GM23338 (cell line): ENCODE measurements around the gene HES4. TPM values are rescaled to one million over a fixed set of nuclear protein-coding genes. Genes with fewer than 3 reads are reported as not detected.

Source experiments
- ATAC-seq: fragments of 200-7000 bp; cut with Tn5 transposase; 3 replicates; pipeline ENCODE4 v1.9.1; 2020
- DNase-seq: peaks from one replicate; pipeline ENCODE4 v3.0.0-alpha.2; 2015; ENCODE audit warnings: low spot score
- H2AFZ ChIP-seq: fragments of 200-600 bp; sonication (generic); 2 replicates; pipeline ENCODE4 v1.8.0; 2016; ENCODE audit warnings: antibody characterized with exemption, mild to moderate bottlenecking, moderate library complexity
- H3F3A ChIP-seq: fragments of 200-600 bp; sonication (generic); replicated peaks from 2 replicates; pipeline ENCODE4 v1.8.0; 2017; ENCODE audit warnings: antibody characterized with exemption, mixed run types, low read depth
- H3K27ac ChIP-seq: fragments of 200-600 bp; sonication (generic); 2 replicates; pipeline ENCODE4 v1.6.1; 2016; ENCODE audit warnings: low read depth
- H3K27me3 ChIP-seq: fragments of 200-600 bp; sonication (generic); 2 replicates; pipeline ENCODE4 v1.8.0; 2016; ENCODE audit warnings: mild to moderate bottlenecking, mixed run types, moderate library complexity; ENCODE audit not compliant: insufficient read depth
- H3K36me3 ChIP-seq: fragments of 200-600 bp; sonication (generic); 2 replicates; pipeline ENCODE4 v1.8.0; 2016; ENCODE audit warnings: mild to moderate bottlenecking; ENCODE audit not compliant: insufficient read depth
- H3K4me1 ChIP-seq: fragments of 200-600 bp; sonication (generic); 2 replicates; pipeline ENCODE4 v1.8.0; 2016; ENCODE audit warnings: mild to moderate bottlenecking, moderate library complexity; ENCODE audit not compliant: insufficient read depth
- H3K4me2 ChIP-seq: fragments of 200-600 bp; sonication (generic); 2 replicates; pipeline ENCODE4 v1.7.1; 2017; ENCODE audit warnings: mixed run types
- H3K4me3 ChIP-seq: fragments of 200-600 bp; sonication (generic); 2 replicates; pipeline ENCODE4 v1.6.1; 2016; ENCODE audit warnings: mixed run types
- H3K79me2 ChIP-seq: fragments of 200-600 bp; sonication (generic); replicated peaks from 2 replicates; pipeline ENCODE4 v1.8.0; 2017; ENCODE audit warnings: mild to moderate bottlenecking; ENCODE audit not compliant: insufficient read depth
- H3K9me2 ChIP-seq: fragments of 200-600 bp; sonication (generic); 2 replicates; pipeline ENCODE4 v1.8.0; 2017; ENCODE audit not compliant: insufficient read depth
- H4K20me1 ChIP-seq: fragments of 200-600 bp; sonication (generic); replicated peaks from 2 replicates; pipeline ENCODE4 v1.8.0; 2017; ENCODE audit warnings: mild to moderate bottlenecking; ENCODE audit not compliant: insufficient read depth
- H3K27ac Mint-ChIP-seq: 2 replicates; pipeline ENCODE4 v1.8.0; 2020; ENCODE audit warnings: inconsistent platforms, mild to moderate bottlenecking, moderate library complexity, mixed read lengths
- H3K27me3 Mint-ChIP-seq: 3 replicates; pipeline ENCODE4 v1.8.0; 2022; ENCODE audit warnings: low read depth, mild to moderate bottlenecking, moderate library complexity, mixed read lengths, inconsistent platforms; ENCODE audit not compliant: insufficient read depth, poor library complexity
- H3K36me3 Mint-ChIP-seq: 3 replicates; pipeline ENCODE4 v1.8.0; 2021; ENCODE audit warnings: low read depth, mild to moderate bottlenecking, inconsistent platforms, moderate library complexity, mixed read lengths
- H3K4me1 Mint-ChIP-seq: 3 replicates; pipeline ENCODE4 v1.8.0; 2020; ENCODE audit warnings: mild to moderate bottlenecking, inconsistent platforms, mixed read lengths
- H3K4me3 Mint-ChIP-seq: 3 replicates; pipeline ENCODE4 v1.8.0; 2021; ENCODE audit warnings: moderate library complexity, mild to moderate bottlenecking, inconsistent platforms, mixed read lengths
- H3K9me3 Mint-ChIP-seq: 3 replicates; pipeline ENCODE4 v1.8.0; 2020; ENCODE audit warnings: moderate library complexity, mild to moderate bottlenecking, inconsistent platforms, mixed read lengths
- CREB1 ChIP-seq: fragments of 250-450 bp; sonication (Bioruptor Pico); IDR thresholded peaks from 2 replicates; pipeline ENCODE4 v1.5.0; 2020; ENCODE audit warnings: low read depth, mild to moderate bottlenecking, moderate library complexity
- EZH2 ChIP-seq: fragments of 200-600 bp; sonication (generic); IDR thresholded peaks from one replicate; pipeline ENCODE4 v1.8.0; 2017; ENCODE audit warnings: antibody characterized with exemption, mild to moderate bottlenecking, low read depth; ENCODE audit not compliant: unreplicated experiment
- EZH2phosphoT487 ChIP-seq: fragments of 200-600 bp; sonication (generic); IDR thresholded peaks from one replicate; pipeline ENCODE4 v1.8.1; 2018; ENCODE audit warnings: antibody characterized with exemption; ENCODE audit not compliant: unreplicated experiment
- JUNB ChIP-seq: IDR thresholded peaks from one replicate; pipeline ENCODE4 v1.6.1; 2016; ENCODE audit warnings: antibody characterized with exemption; ENCODE audit not compliant: unreplicated experiment
- NANOG ChIP-seq: IDR thresholded peaks from 2 replicates; pipeline ENCODE4 v1.6.1; 2016; ENCODE audit warnings: antibody characterized with exemption, borderline replicate concordance
- POLR2AphosphoS5 ChIP-seq: IDR thresholded peaks from 2 replicates; pipeline ENCODE4 v1.6.1; 2016; ENCODE audit warnings: antibody characterized with exemption, low read depth
- STAT1 ChIP-seq: IDR thresholded peaks from one replicate; pipeline ENCODE4 v1.6.1; 2016; ENCODE audit warnings: antibody characterized with exemption; ENCODE audit not compliant: unreplicated experiment
- ZNF114 ChIP-seq: fragments of 250-450 bp; sonication (Bioruptor Pico); IDR thresholded peaks from 2 replicates; pipeline ENCODE4 v1.5.0; 2020; ENCODE audit warnings: mild to moderate bottlenecking, moderate library complexity
- ZNF331 ChIP-seq: fragments of 250-450 bp; sonication (Bioruptor Pico); IDR thresholded peaks from 2 replicates; pipeline ENCODE4 v1.5.0; 2020; ENCODE audit warnings: low read depth, mild to moderate bottlenecking, moderate library complexity
- polyA plus RNA-seq: library from polyadenylated mRNA; unstranded; fragments of >200 nt; fragmentation: Nextera tagmentation; extraction: Ambion mirVana; gene quantifications from 2 replicates; pipeline ENCODE4 v1.2.1, GENCODE V29; 2016
- total RNA-seq: library from RNA; depleted of rRNA; stranded (reverse); fragments of >200 nt; shearing (Covaris generic); gene quantifications from 2 replicates; pipeline ENCODE4 v1.2.3, GENCODE V29; 2014
- TF ChIP-seq, protein P1 (sequence below): IDR thresholded peaks from 2 replicates; pipeline ENCODE4 v1.6.1; 2016; ENCODE audit warnings: antibody characterized with exemption
- TF ChIP-seq, protein P2 (sequence below): IDR thresholded peaks from one replicate; pipeline ENCODE4 v1.6.1; 2018; ENCODE audit warnings: antibody characterized with exemption; ENCODE audit not compliant: unreplicated experiment
- TF ChIP-seq, protein P3 (sequence below): fragments of 250-450 bp; sonication (Bioruptor Pico); IDR thresholded peaks from 2 replicates; pipeline ENCODE4 v1.5.0; 2020; ENCODE audit warnings: mild to moderate bottlenecking, moderate library complexity
- TF ChIP-seq, protein P4 (sequence below), 2 experiments: fragments of 200-600 bp in 1 of 2; sonication (generic) in 1 of 2; conservative IDR thresholded peaks; 2 replicates each; pipeline versions ENCODE4 v1.5.1 to v1.6.1; 2016 to 2017; ENCODE audit warnings: antibody characterized with exemption in 2 of 2, low read depth in 2 of 2, mild to moderate bottlenecking in 2 of 2, moderate library complexity in 1 of 2

Gene HES4
- total and polyA plus RNA-seq, 2 experiments from 2014 or later, result 2.3 to 6.7 TPM

DNA sequence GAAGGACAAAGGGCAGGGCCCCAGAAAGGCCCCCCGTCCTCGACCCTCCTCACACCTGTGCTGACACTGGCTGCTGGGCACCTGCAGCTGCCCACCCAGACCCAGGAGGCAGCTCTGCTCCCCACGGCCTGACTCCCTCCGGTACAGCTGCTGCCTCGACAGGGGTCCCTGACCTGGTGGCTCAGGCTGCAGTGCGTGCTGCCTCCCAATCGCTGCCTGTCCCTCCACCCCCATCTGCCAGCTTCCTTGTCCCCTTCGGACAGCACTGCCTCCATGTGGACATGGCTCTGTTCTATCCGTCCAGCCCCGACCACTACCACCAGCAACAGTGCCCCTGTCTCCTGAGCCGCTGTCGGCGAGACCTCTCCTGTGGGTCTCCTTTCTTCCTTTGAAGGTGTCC is 45.0 kb downstream of the HES4 start:
- Histone ChIP-seq H3K27me3 (peaks cover 7% of the 10 kb centered on the region), H3K4me1 (no peaks in the 10 kb centered on the region; the same call in 1 of the 2 replicates), H2AFZ (no peak overlapping the region), H3K27ac (no peak overlapping the region), H3K79me2 (peaks cover 18% of the 10 kb centered on the region), H3K4me3 (no peak overlapping the region), H4K20me1 (peaks cover 4% of the 10 kb centered on the region; the same call in 1 of the 2 replicates), H3F3A (no peaks in the 10 kb centered on the region), H3K4me2 (no peak overlapping the region), H3K9me2 (no peaks in the 10 kb centered on the region), H3K36me3 (peaks cover 23% of the 10 kb centered on the region)
- no peaks in the 10 kb centered on the region; the same call in 2 of the 3 replicates for H3K9me3 Mint-ChIP-seq
- H3K36me3 Mint-ChIP-seq, result peaks cover 61% of the 10 kb centered on the region
- TF ChIP-seq, protein P1, sequence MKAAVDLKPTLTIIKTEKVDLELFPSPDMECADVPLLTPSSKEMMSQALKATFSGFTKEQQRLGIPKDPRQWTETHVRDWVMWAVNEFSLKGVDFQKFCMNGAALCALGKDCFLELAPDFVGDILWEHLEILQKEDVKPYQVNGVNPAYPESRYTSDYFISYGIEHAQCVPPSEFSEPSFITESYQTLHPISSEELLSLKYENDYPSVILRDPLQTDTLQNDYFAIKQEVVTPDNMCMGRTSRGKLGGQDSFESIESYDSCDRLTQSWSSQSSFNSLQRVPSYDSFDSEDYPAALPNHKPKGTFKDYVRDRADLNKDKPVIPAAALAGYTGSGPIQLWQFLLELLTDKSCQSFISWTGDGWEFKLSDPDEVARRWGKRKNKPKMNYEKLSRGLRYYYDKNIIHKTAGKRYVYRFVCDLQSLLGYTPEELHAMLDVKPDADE, result no peak
- TF ChIP-seq ZNF331 (CRISPR knock-in tag) (no peak), CREB1 (CRISPR knock-in tag) (no peak), NANOG (no peak), EZH2phosphoT487 (no peak), JUNB (no peak), STAT1 (no peak), POLR2AphosphoS5 (no peak), EZH2 (no peak), ZNF114 (no peak)
- TF ChIP-seq, protein P2, sequence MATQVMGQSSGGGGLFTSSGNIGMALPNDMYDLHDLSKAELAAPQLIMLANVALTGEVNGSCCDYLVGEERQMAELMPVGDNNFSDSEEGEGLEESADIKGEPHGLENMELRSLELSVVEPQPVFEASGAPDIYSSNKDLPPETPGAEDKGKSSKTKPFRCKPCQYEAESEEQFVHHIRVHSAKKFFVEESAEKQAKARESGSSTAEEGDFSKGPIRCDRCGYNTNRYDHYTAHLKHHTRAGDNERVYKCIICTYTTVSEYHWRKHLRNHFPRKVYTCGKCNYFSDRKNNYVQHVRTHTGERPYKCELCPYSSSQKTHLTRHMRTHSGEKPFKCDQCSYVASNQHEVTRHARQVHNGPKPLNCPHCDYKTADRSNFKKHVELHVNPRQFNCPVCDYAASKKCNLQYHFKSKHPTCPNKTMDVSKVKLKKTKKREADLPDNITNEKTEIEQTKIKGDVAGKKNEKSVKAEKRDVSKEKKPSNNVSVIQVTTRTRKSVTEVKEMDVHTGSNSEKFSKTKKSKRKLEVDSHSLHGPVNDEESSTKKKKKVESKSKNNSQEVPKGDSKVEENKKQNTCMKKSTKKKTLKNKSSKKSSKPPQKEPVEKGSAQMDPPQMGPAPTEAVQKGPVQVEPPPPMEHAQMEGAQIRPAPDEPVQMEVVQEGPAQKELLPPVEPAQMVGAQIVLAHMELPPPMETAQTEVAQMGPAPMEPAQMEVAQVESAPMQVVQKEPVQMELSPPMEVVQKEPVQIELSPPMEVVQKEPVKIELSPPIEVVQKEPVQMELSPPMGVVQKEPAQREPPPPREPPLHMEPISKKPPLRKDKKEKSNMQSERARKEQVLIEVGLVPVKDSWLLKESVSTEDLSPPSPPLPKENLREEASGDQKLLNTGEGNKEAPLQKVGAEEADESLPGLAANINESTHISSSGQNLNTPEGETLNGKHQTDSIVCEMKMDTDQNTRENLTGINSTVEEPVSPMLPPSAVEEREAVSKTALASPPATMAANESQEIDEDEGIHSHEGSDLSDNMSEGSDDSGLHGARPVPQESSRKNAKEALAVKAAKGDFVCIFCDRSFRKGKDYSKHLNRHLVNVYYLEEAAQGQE, result no peak
- TF ChIP-seq, protein P3, sequence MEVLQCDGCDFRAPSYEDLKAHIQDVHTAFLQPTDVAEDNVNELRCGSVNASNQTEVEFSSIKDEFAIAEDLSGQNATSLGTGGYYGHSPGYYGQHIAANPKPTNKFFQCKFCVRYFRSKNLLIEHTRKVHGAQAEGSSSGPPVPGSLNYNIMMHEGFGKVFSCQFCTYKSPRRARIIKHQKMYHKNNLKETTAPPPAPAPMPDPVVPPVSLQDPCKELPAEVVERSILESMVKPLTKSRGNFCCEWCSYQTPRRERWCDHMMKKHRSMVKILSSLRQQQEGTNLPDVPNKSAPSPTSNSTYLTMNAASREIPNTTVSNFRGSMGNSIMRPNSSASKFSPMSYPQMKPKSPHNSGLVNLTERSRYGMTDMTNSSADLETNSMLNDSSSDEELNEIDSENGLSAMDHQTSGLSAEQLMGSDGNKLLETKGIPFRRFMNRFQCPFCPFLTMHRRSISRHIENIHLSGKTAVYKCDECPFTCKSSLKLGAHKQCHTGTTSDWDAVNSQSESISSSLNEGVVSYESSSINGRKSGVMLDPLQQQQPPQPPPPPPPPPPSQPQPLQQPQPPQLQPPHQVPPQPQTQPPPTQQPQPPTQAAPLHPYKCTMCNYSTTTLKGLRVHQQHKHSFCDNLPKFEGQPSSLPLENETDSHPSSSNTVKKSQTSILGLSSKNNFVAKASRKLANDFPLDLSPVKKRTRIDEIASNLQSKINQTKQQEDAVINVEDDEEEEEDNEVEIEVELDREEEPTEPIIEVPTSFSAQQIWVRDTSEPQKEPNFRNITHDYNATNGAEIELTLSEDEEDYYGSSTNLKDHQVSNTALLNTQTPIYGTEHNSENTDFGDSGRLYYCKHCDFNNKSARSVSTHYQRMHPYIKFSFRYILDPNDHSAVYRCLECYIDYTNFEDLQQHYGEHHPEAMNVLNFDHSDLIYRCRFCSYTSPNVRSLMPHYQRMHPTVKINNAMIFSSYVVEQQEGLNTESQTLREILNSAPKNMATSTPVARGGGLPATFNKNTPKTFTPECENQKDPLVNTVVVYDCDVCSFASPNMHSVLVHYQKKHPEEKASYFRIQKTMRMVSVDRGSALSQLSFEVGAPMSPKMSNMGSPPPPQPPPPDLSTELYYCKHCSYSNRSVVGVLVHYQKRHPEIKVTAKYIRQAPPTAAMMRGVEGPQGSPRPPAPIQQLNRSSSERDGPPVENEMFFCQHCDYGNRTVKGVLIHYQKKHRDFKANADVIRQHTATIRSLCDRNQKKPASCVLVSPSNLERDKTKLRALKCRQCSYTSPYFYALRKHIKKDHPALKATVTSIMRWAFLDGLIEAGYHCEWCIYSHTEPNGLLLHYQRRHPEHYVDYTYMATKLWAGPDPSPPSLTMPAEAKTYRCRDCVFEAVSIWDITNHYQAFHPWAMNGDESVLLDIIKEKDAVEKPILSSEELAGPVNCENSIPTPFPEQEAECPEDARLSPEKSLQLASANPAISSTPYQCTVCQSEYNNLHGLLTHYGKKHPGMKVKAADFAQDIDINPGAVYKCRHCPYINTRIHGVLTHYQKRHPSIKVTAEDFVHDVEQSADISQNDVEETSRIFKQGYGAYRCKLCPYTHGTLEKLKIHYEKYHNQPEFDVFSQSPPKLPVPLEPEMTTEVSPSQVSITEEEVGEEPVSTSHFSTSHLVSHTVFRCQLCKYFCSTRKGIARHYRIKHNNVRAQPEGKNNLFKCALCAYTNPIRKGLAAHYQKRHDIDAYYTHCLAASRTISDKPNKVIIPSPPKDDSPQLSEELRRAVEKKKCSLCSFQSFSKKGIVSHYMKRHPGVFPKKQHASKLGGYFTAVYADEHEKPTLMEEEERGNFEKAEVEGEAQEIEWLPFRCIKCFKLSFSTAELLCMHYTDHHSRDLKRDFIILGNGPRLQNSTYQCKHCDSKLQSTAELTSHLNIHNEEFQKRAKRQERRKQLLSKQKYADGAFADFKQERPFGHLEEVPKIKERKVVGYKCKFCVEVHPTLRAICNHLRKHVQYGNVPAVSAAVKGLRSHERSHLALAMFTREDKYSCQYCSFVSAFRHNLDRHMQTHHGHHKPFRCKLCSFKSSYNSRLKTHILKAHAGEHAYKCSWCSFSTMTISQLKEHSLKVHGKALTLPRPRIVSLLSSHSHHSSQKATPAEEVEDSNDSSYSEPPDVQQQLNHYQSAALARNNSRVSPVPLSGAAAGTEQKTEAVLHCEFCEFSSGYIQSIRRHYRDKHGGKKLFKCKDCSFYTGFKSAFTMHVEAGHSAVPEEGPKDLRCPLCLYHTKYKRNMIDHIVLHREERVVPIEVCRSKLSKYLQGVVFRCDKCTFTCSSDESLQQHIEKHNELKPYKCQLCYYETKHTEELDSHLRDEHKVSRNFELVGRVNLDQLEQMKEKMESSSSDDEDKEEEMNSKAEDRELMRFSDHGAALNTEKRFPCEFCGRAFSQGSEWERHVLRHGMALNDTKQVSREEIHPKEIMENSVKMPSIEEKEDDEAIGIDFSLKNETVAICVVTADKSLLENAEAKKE (CRISPR knock-in tag), result no peak
- TF ChIP-seq, protein P4, sequence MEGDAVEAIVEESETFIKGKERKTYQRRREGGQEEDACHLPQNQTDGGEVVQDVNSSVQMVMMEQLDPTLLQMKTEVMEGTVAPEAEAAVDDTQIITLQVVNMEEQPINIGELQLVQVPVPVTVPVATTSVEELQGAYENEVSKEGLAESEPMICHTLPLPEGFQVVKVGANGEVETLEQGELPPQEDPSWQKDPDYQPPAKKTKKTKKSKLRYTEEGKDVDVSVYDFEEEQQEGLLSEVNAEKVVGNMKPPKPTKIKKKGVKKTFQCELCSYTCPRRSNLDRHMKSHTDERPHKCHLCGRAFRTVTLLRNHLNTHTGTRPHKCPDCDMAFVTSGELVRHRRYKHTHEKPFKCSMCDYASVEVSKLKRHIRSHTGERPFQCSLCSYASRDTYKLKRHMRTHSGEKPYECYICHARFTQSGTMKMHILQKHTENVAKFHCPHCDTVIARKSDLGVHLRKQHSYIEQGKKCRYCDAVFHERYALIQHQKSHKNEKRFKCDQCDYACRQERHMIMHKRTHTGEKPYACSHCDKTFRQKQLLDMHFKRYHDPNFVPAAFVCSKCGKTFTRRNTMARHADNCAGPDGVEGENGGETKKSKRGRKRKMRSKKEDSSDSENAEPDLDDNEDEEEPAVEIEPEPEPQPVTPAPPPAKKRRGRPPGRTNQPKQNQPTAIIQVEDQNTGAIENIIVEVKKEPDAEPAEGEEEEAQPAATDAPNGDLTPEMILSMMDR (conservative IDR thresholded peaks at IDR 0.05; ENCODE audit: low read depth in 2 of 2), result no peak
- ATAC-seq, result no peak
- H3K4me3 Mint-ChIP-seq, result no peak overlapping the region
- no peak overlapping the region for H3K27ac Mint-ChIP-seq
- peaks cover 8% of the 10 kb centered on the region for H3K4me1 Mint-ChIP-seq
- no peak for DNase-seq
- H3K27me3 Mint-ChIP-seq, result peaks cover 25% of the 10 kb centered on the region
